GM19193 (cell line): ENCODE data around the gene SLC7A6.

Experiments used
- POLR2A ChIP-seq: IDR thresholded peaks from 4 replicates; pipeline ENCODE4 v1.6.1; 2011; ENCODE audit not compliant: insufficient read depth, insufficient read length; ENCODE audit errors: extremely low read depth

SLC7A6 gene

GRCh38 chr16:68328860-68329390 lies 64.6 kb downstream of the SLC7A6 start:
- TF ChIP-seq POLR2A = no peak

GRCh38 chr16:68331879-68332410 lies 67.6 kb downstream of the SLC7A6 start:
- TF ChIP-seq POLR2A = no peak

- TF ChIP-seq POLR2A = no peak
Observed at GRCh38 chr16:68332411-68333121, 68.2 kb downstream of the SLC7A6 start.

GRCh38 chr16:68335175-68335574 lies 70.8 kb downstream of the SLC7A6 start:
- TF ChIP-seq POLR2A = no peak

GRCh38 chr16:68338326-68339119 lies 74.2 kb downstream of the SLC7A6 start:
- TF ChIP-seq POLR2A = no peak

- TF ChIP-seq POLR2A = no peak
Observed at GRCh38 chr16:68339214-68339613, 74.9 kb downstream of the SLC7A6 start.

GRCh38 chr16:68342620-68343019 lies 78.3 kb downstream of the SLC7A6 start:
- no peak for TF ChIP-seq POLR2A

GRCh38 chr16:68343137-68343536 lies 78.8 kb downstream of the SLC7A6 start:
- no peak for TF ChIP-seq POLR2A

GRCh38 chr16:68344252-68344651 lies 79.9 kb downstream of the SLC7A6 start:
- TF ChIP-seq POLR2A = no peak

- no peak for TF ChIP-seq POLR2A
Observed at GRCh38 chr16:68345351-68345810, 81.1 kb downstream of the SLC7A6 start.

GRCh38 chr16:68345958-68346635 lies 81.8 kb downstream of the SLC7A6 start:
- TF ChIP-seq POLR2A = no peak

GRCh38 chr16:68346892-68347480 lies 82.7 kb downstream of the SLC7A6 start:
- no peak for TF ChIP-seq POLR2A

- TF ChIP-seq POLR2A = no peak
Observed at GRCh38 chr16:68347605-68348004, 83.3 kb downstream of the SLC7A6 start.

- TF ChIP-seq POLR2A = no peak
Observed at GRCh38 chr16:68348639-68349445, 84.5 kb downstream of the SLC7A6 start.
